ENCODE results near the gene AGT. TPM values are rescaled to one million over a fixed set of nuclear protein-coding genes. Genes with fewer than 3 reads are reported as not detected.

Gene AGT
- total RNA-seq, 1 experiment from 2014 or later: 0.93 TPM

DNA sequence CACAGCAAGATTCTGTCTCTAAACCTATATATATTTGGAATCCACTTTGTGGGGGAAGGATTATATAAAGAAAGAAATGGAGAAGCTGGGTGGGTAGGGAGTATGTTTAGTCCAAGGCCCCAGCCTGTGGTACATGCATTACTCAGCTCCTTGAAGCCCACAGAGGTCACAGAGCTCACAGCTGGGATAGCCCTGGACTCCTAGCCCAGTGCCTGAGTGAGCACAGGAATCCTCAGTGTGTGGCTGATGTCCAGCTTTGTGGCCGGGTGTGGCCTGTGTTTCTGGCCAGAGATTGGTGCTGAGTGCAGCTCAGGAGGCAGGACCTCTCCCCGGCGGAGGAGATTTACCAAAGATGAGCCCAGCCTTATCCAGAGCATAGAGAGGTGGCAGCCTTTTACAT lies 40.9 kb upstream of the AGT start:
- POLR2A ChIA-PET: no interaction called here
- no peak overlapping the region for H3K4me2 ChIP-seq (ENCODE audit: low read length)
- BruUV-seq (replicated peaks): no TSS peak
- intact Hi-C loops (cut with micrococcal nuclease): no loop called here
- CTCF ChIA-PET: no interaction called here
- TF ChIP-seq CEBPB (IDR thresholded peaks at IDR 0.05; ENCODE audit: low read depth) (no peak), MAX (IDR thresholded peaks at IDR 0.05) (no peak), EZH2 (IDR thresholded peaks at IDR 0.05) (no peak), EGR1 (IDR thresholded peaks at IDR 0.05; ENCODE audit: low read depth) (no peak), SP1 (IDR thresholded peaks at IDR 0.05; ENCODE audit: low read depth) (no peak)
- H3K9ac ChIP-seq (ENCODE audit: low read length): no peak overlapping the region
- H3K9me3 ChIP-seq (ENCODE audit: control insufficient read depth in 1 of 2, insufficient read depth in 1 of 2, low read depth in 1 of 2, low read length in 2 of 2): no peaks in the 10 kb centered on the region
- peaks cover 3 to 13% of the 10 kb centered on the region in 2 experiments; a peak in 3 of 4 replicates for H3K4me1 ChIP-seq (ENCODE audit: control insufficient read depth in 1 of 2, insufficient read depth in 2 of 2, low read length in 2 of 2)
- no peak overlapping the region for H3K4me3 ChIP-seq (replicated peaks in 1 of 2; ENCODE audit: low read depth in 1 of 2, low read length in 2 of 2)
- peak; percentile 27; the same call in 1 of the 2 replicates for ATAC-seq
- no peak for DNase-seq (ENCODE audit: low read depth, low spot score)
- RAD21 ChIA-PET (ENCODE audit: low non-redundant PET in 1 of 2, low total read pairs in 2 of 2, uncharacterized antibody in 2 of 2, unreplicated experiment in 2 of 2): no interaction called here
- H3K79me2 ChIP-seq (ENCODE audit: insufficient read depth, low read length): no peaks in the 10 kb centered on the region
- peak overlapping the region; percentile 41 for H2AFZ ChIP-seq (ENCODE audit: low read depth, low read length, poor library complexity, severe bottlenecking)
- no peaks in the 10 kb centered on the region for H4K20me1 ChIP-seq (ENCODE audit: insufficient read depth)
- H3K9me2 ChIP-seq (ENCODE audit: insufficient read depth): no peaks in the 10 kb centered on the region
- H3K36me3 ChIP-seq (ENCODE audit: control insufficient read depth in 1 of 2, insufficient read depth in 2 of 2, low read length in 2 of 2): no peaks in the 10 kb centered on the region
- no peak overlapping the region for H3K27ac ChIP-seq (ENCODE audit: low read depth, low read length)
- H3K27me3 ChIP-seq (ENCODE audit: insufficient read depth, low read length): no peaks in the 10 kb centered on the region

DNA sequence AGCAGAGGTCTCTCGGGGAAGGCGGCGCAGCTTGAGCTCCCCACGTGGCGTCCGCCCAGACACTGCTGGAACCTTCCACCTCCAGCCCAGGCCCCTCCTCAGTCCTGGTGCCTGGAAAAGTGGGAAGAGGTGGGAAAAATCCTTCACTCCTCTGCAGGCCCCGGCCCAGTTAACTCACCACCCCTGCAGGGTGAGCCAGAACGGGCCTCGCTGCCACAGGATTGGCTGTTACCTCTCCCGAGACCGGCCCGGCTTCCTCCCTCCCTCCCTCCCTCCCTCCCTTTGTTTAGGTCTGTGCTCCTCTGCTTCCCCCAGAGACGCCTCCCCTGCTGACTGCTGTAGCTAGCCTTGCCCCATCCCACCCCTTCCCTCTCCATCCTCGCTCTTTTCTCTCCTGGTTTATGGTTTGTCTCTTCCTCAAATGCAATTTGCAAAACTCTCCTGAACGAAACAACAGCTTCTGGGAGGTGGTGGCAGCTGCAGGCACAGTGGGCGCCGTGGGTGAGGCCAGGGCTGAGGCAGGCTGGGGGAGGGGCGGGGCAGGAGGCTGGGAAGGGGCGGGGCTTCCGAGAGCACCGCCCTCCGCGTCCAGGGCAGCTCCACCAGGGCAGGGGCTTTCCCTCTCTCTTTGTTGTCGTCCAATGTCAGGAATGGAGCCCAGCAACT lies 39.8 kb upstream of the AGT start:
- ChIA-PET RAD21 (ENCODE audit: low non-redundant PET in 1 of 2, low total read pairs in 2 of 2, uncharacterized antibody in 2 of 2, unreplicated experiment in 2 of 2) (no interaction called here), CTCF (no interaction called here), POLR2A (no interaction called here)
- BruUV-seq (replicated peaks): no TSS peak
- peaks cover 3 to 13% of the 10 kb centered on the region in 2 experiments; a peak in 3 of 4 replicates for H3K4me1 ChIP-seq (ENCODE audit: control insufficient read depth in 1 of 2, insufficient read depth in 2 of 2, low read length in 2 of 2)
- H3K9ac ChIP-seq (ENCODE audit: low read length): no peak overlapping the region
- DNase-seq (ENCODE audit: low read depth, low spot score): peak; percentile 3
- H3K27me3 ChIP-seq (ENCODE audit: insufficient read depth, low read length): no peaks in the 10 kb centered on the region
- no peaks in the 10 kb centered on the region for H3K36me3 ChIP-seq (ENCODE audit: control insufficient read depth in 1 of 2, insufficient read depth in 2 of 2, low read length in 2 of 2)
- no peak overlapping the region for H3K4me3 ChIP-seq (replicated peaks in 1 of 2; ENCODE audit: low read depth in 1 of 2, low read length in 2 of 2)
- H3K27ac ChIP-seq (ENCODE audit: low read depth, low read length): no peak overlapping the region
- H2AFZ ChIP-seq (ENCODE audit: low read depth, low read length, poor library complexity, severe bottlenecking): no peak overlapping the region
- H3K79me2 ChIP-seq (ENCODE audit: insufficient read depth, low read length): no peaks in the 10 kb centered on the region
- H4K20me1 ChIP-seq (ENCODE audit: insufficient read depth): no peaks in the 10 kb centered on the region
- no peaks in the 10 kb centered on the region for H3K9me2 ChIP-seq (ENCODE audit: insufficient read depth)
- H3K9me3 ChIP-seq (ENCODE audit: control insufficient read depth in 1 of 2, insufficient read depth in 1 of 2, low read depth in 1 of 2, low read length in 2 of 2): no peaks in the 10 kb centered on the region
- ATAC-seq: peak; percentile 85
- intact Hi-C loops (cut with micrococcal nuclease): no loop called here
- H3K4me2 ChIP-seq (ENCODE audit: low read length): peak overlapping the region; percentile 42
- TF ChIP-seq YY1 (IDR thresholded peaks at IDR 0.05; ENCODE audit: extremely low read depth, insufficient replicate concordance, low read depth, low read length) (no peak), SIN3A (IDR thresholded peaks at IDR 0.05; ENCODE audit: low read depth) (no peak), EZH2phosphoT487 (IDR thresholded peaks at IDR 0.05; ENCODE audit: borderline replicate concordance) (no peak), JUND (IDR thresholded peaks at IDR 0.05) (no peak), MAX (IDR thresholded peaks at IDR 0.05) (no peak), FOSL1 (IDR thresholded peaks at IDR 0.05; ENCODE audit: low read depth) (no peak), POLR2A (IDR thresholded peaks at IDR 0.05; ENCODE audit: borderline replicate concordance, extremely low read depth, insufficient read depth, insufficient read length) (no peak), ZNF274 (IDR thresholded peaks at IDR 0.05; ENCODE audit: low read depth, low read length) (no peak), EZH2 (IDR thresholded peaks at IDR 0.05) (no peak), CEBPB (IDR thresholded peaks at IDR 0.05; ENCODE audit: low read depth) (no peak)
- TF ChIP-seq, protein P1, sequence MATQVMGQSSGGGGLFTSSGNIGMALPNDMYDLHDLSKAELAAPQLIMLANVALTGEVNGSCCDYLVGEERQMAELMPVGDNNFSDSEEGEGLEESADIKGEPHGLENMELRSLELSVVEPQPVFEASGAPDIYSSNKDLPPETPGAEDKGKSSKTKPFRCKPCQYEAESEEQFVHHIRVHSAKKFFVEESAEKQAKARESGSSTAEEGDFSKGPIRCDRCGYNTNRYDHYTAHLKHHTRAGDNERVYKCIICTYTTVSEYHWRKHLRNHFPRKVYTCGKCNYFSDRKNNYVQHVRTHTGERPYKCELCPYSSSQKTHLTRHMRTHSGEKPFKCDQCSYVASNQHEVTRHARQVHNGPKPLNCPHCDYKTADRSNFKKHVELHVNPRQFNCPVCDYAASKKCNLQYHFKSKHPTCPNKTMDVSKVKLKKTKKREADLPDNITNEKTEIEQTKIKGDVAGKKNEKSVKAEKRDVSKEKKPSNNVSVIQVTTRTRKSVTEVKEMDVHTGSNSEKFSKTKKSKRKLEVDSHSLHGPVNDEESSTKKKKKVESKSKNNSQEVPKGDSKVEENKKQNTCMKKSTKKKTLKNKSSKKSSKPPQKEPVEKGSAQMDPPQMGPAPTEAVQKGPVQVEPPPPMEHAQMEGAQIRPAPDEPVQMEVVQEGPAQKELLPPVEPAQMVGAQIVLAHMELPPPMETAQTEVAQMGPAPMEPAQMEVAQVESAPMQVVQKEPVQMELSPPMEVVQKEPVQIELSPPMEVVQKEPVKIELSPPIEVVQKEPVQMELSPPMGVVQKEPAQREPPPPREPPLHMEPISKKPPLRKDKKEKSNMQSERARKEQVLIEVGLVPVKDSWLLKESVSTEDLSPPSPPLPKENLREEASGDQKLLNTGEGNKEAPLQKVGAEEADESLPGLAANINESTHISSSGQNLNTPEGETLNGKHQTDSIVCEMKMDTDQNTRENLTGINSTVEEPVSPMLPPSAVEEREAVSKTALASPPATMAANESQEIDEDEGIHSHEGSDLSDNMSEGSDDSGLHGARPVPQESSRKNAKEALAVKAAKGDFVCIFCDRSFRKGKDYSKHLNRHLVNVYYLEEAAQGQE (IDR thresholded peaks at IDR 0.05; ENCODE audit: low read depth): no peak
- TF ChIP-seq, protein P2, sequence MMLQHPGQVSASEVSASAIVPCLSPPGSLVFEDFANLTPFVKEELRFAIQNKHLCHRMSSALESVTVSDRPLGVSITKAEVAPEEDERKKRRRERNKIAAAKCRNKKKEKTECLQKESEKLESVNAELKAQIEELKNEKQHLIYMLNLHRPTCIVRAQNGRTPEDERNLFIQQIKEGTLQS (IDR thresholded peaks at IDR 0.05): no peak
